Measurements from ENCODE around the gene CAMKK2.

- TF ChIP-seq POLR2A (IDR thresholded peaks at IDR 0.05): no peak
- no peak for TF ChIP-seq POLR2AphosphoS5 (IDR thresholded peaks at IDR 0.05)
- TF ChIP-seq CTCF (IDR thresholded peaks at IDR 0.05 in 8 of 11, conservative IDR thresholded peaks at IDR 0.05 in 3 of 11): no peak
These were observed 7.5 kb downstream of the CAMKK2 start for GRCh38 chr12:121288986-121289385.
